DOHH2 (cell line): ENCODE results near the gene SRMS.

ENCODE experiments used
- H3F3A ChIP-seq: fragments of 200-600 bp; sonication (generic), shearing (Covaris generic); 2 replicates; pipeline ENCODE4 v1.6.0; 2016; ENCODE audit warnings: antibody characterized with exemption, mild to moderate bottlenecking; ENCODE audit not compliant: control insufficient read depth, insufficient read depth
- H3K27ac ChIP-seq: fragments of 200-600 bp; sonication (generic); 2 replicates; pipeline ENCODE4 v1.5.1; 2014; ENCODE audit warnings: low read depth, mild to moderate bottlenecking, low read length, moderate library complexity
- H3K27me3 ChIP-seq: fragments of 200-600 bp; sonication (generic); 2 replicates; pipeline ENCODE4 v1.6.1; 2014; ENCODE audit warnings: mild to moderate bottlenecking, low read length, mixed read lengths; ENCODE audit not compliant: control insufficient read depth
- H3K36me3 ChIP-seq: fragments of 200-600 bp; sonication (generic); 2 replicates; pipeline ENCODE4 v1.6.1; 2014; ENCODE audit warnings: mild to moderate bottlenecking, low read length, moderate library complexity, mixed read lengths; ENCODE audit not compliant: control insufficient read depth
- H3K4me1 ChIP-seq: fragments of 200-600 bp; sonication (generic); 2 replicates; pipeline ENCODE4 v1.6.1; 2014; ENCODE audit warnings: mild to moderate bottlenecking, low read length, mixed read lengths; ENCODE audit not compliant: control insufficient read depth
- H3K4me2 ChIP-seq: fragments of 200-600 bp; sonication (generic); 2 replicates; pipeline ENCODE4 v1.6.0; 2014; ENCODE audit warnings: mild to moderate bottlenecking, low read length, moderate library complexity
- H3K4me3 ChIP-seq: fragments of 200-600 bp; sonication (generic); 2 replicates; pipeline ENCODE4 v1.5.1; 2014; ENCODE audit warnings: mild to moderate bottlenecking, low read length, mixed read lengths
- H3K79me2 ChIP-seq: fragments of 200-600 bp; sonication (generic); 2 replicates; pipeline ENCODE4 v1.6.1; 2014; ENCODE audit warnings: mild to moderate bottlenecking, low read length, mixed read lengths; ENCODE audit not compliant: control insufficient read depth
- H3K9me2 ChIP-seq: fragments of 200-600 bp; sonication (generic); replicated peaks from 2 replicates; pipeline ENCODE4 v1.6.1; 2014; ENCODE audit warnings: mild to moderate bottlenecking, low read length, mixed read lengths; ENCODE audit not compliant: control insufficient read depth
- H3K9me3 ChIP-seq: fragments of 200-600 bp; sonication (generic); 2 replicates; pipeline ENCODE4 v1.6.1; 2014; ENCODE audit warnings: antibody characterized with exemption, low read length, mixed read lengths; ENCODE audit not compliant: control insufficient read depth, insufficient read depth
- H4K20me1 ChIP-seq: fragments of 200-600 bp; sonication (generic); 2 replicates; pipeline ENCODE4 v1.6.0; 2014; ENCODE audit warnings: low read depth, mild to moderate bottlenecking, antibody characterized with exemption, low read length, moderate library complexity; ENCODE audit not compliant: control insufficient read depth, insufficient read depth
- EZH2phosphoT487 ChIP-seq: fragments of 200-600 bp; sonication (generic); IDR thresholded peaks from 2 replicates; pipeline ENCODE4 v1.6.1; 2017; ENCODE audit warnings: borderline replicate concordance, mild to moderate bottlenecking, antibody characterized with exemption, low read length, moderate library complexity, mixed read lengths
- TF ChIP-seq, protein P1 (sequence below): fragments of 200-600 bp; sonication (generic); IDR thresholded peaks from one replicate; pipeline ENCODE4 v1.5.1; 2014; ENCODE audit warnings: antibody characterized with exemption, mild to moderate bottlenecking, low read depth, low read length; ENCODE audit not compliant: poor library complexity, severe bottlenecking

Gene SRMS, protein sequence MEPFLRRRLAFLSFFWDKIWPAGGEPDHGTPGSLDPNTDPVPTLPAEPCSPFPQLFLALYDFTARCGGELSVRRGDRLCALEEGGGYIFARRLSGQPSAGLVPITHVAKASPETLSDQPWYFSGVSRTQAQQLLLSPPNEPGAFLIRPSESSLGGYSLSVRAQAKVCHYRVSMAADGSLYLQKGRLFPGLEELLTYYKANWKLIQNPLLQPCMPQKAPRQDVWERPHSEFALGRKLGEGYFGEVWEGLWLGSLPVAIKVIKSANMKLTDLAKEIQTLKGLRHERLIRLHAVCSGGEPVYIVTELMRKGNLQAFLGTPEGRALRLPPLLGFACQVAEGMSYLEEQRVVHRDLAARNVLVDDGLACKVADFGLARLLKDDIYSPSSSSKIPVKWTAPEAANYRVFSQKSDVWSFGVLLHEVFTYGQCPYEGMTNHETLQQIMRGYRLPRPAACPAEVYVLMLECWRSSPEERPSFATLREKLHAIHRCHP

DNA sequence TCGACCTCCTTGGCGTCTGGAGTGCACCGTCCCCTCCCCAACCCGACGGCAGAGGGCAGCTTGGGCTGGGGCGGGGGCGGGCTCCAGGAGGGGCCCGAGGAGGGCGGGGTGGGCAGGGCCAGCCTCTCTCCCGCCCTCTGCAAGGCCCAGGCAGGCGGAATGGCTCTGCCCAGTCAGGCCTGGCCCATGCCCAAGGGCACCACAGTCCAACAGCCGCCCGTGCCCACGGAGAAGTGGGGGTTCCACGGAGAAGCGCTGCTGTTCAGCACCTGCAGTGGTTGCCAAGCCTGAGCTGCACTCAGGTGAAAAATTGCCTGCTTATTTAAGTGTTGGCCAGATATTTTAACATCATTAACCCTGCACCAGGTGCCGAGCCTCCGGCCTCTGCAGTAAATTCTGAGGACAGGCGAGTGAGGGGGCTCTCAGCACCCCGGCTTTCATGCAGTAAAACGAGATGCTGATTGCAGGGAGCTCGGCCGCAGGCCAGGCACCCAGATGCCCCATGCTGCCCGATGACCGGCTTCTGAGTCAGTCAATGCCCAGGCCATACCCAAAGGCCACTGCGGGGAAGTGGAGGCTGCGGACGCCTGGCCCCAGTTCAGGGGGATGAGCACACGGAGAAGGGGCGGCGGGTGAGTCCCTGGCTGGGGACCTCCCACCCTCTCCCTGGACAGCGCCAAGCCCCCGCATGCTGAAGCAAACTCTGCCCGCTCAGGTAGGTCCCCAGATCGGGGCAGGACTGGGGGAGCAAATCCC is at the start of gene SRMS:
SRMS (minus strand) TSS at position 25 of the 756 bp plus-strand sequence. CDS start 286 bp downstream, outside the sequence.
- Histone ChIP-seq H3F3A (peaks cover 5% of the 10 kb centered on the region), H3K9me2 (no peaks in the 10 kb centered on the region), H3K36me3 (no peaks in the 10 kb centered on the region), H3K79me2 (no peaks in the 10 kb centered on the region), H4K20me1 (peaks cover 4% of the 10 kb centered on the region; the same call in 1 of the 2 replicates), H3K27ac (no peak within 1 kb of the TSS), H3K4me2 (no peak within 1 kb of the TSS), H3K4me1 (peaks cover 22% of the 10 kb centered on the region), H3K27me3 (peaks cover 61% of the 10 kb centered on the region), H3K4me3 (no peak within 1 kb of the TSS), H3K9me3 (no peaks in the 10 kb centered on the region)
- TF ChIP-seq, protein P1, sequence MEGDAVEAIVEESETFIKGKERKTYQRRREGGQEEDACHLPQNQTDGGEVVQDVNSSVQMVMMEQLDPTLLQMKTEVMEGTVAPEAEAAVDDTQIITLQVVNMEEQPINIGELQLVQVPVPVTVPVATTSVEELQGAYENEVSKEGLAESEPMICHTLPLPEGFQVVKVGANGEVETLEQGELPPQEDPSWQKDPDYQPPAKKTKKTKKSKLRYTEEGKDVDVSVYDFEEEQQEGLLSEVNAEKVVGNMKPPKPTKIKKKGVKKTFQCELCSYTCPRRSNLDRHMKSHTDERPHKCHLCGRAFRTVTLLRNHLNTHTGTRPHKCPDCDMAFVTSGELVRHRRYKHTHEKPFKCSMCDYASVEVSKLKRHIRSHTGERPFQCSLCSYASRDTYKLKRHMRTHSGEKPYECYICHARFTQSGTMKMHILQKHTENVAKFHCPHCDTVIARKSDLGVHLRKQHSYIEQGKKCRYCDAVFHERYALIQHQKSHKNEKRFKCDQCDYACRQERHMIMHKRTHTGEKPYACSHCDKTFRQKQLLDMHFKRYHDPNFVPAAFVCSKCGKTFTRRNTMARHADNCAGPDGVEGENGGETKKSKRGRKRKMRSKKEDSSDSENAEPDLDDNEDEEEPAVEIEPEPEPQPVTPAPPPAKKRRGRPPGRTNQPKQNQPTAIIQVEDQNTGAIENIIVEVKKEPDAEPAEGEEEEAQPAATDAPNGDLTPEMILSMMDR, result no peak
- no peak for TF ChIP-seq EZH2phosphoT487

DNA sequence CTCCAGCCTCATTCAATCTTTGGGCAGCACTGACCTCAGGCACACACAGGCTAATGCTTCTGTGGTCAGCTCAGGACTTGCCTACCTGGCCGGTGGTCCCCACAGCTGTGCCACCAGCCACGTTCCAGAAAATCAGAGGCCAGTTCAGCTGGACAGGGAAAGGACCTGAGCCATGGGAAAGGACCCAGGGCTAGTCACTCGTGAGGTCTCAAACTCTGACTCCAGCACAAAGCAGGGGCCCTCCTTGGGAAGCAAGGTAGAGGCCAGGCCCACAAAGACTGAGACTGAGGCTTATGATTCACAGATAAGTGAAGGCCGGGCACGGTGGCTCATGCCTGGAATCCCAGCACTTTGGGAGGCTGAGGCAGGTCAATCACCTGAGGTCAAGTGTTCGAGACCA is 48.9 kb upstream of the SRMS start:
- H3K9me3 ChIP-seq, result no peaks in the 10 kb centered on the region
- H3K4me1 ChIP-seq, result no peaks in the 10 kb centered on the region
- peaks cover 47% of the 10 kb centered on the region for H3K36me3 ChIP-seq
- H3K4me3 ChIP-seq, result no peak overlapping the region
- no peak overlapping the region for H3K27ac ChIP-seq
- no peaks in the 10 kb centered on the region for H4K20me1 ChIP-seq
- H3K9me2 ChIP-seq, result no peaks in the 10 kb centered on the region
- no peaks in the 10 kb centered on the region for H3F3A ChIP-seq
- no peaks in the 10 kb centered on the region for H3K27me3 ChIP-seq
- H3K4me2 ChIP-seq, result no peak overlapping the region
- H3K79me2 ChIP-seq, result no peaks in the 10 kb centered on the region
- TF ChIP-seq, protein P1, result no peak
- no peak for TF ChIP-seq EZH2phosphoT487

DNA sequence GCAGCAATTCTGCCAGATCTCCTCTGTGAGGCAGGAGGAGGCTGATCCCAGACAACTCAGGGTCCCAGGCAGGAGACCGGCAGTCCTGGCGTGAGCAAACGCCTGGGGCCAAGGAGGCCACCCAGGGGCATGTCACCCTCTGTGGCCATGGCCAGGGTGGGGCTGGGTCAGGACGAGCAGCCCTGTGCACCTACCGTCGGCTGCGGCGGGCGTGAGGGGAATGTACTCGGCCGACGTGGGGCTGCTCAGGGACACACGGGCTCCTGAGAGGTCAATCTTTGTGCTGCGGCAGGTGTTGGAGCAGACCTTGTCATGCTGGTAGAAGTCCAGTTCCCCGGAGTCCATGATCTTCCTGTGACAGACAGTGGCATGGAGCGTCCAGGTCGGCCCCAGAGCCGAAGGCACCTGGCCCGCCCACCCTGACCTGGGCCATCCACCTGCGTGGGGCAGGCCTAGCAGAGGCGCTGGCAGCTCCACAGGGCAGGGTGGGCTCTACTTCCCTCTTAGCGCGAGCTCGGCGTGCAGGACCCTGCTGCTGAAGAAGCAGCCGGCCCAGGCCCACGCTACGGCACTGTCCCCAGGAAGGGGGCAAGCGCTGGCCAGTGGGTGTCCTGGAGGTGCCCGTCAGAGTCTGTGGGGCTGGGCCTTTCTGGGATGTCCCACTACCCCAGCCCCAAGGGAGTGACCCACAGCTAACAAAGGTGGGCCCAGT is 48.0 kb upstream of the SRMS start:
- Histone ChIP-seq H3K4me1 (no peaks in the 10 kb centered on the region), H3K4me2 (no peak overlapping the region), H3K27me3 (no peaks in the 10 kb centered on the region), H3F3A (no peaks in the 10 kb centered on the region), H3K36me3 (peaks cover 43% of the 10 kb centered on the region), H4K20me1 (no peaks in the 10 kb centered on the region), H3K9me3 (no peaks in the 10 kb centered on the region), H3K27ac (no peak overlapping the region), H3K4me3 (no peak overlapping the region), H3K9me2 (no peaks in the 10 kb centered on the region), H3K79me2 (no peaks in the 10 kb centered on the region)
- TF ChIP-seq, protein P1, result no peak
- TF ChIP-seq EZH2phosphoT487, result no peak
